Fibroblast of lung (primary cell): ENCODE measurements around the gene PTPRO.

Experiments used
- EZH2 ChIP-seq: IDR thresholded peaks from 2 replicates; pipeline ENCODE4 v1.5.1; 2012; ENCODE audit warnings: low read length, control low read depth, mild to moderate bottlenecking; ENCODE audit errors: missing control alignments
- TF ChIP-seq, protein P1 (sequence below), 2 donors: IDR thresholded peaks in 1 of 2; conservative IDR thresholded peaks in 1 of 2; 1 replicate in 1 of 2; 2 replicates in 1 of 2; pipeline ENCODE4 v1.5.1; 2011 to 2012; ENCODE audit warnings: low read length in 2 of 2, control low read depth in 1 of 2, inconsistent platforms in 1 of 2, low read depth in 1 of 2, mild to moderate bottlenecking in 1 of 2

- TF ChIP-seq, protein P1, sequence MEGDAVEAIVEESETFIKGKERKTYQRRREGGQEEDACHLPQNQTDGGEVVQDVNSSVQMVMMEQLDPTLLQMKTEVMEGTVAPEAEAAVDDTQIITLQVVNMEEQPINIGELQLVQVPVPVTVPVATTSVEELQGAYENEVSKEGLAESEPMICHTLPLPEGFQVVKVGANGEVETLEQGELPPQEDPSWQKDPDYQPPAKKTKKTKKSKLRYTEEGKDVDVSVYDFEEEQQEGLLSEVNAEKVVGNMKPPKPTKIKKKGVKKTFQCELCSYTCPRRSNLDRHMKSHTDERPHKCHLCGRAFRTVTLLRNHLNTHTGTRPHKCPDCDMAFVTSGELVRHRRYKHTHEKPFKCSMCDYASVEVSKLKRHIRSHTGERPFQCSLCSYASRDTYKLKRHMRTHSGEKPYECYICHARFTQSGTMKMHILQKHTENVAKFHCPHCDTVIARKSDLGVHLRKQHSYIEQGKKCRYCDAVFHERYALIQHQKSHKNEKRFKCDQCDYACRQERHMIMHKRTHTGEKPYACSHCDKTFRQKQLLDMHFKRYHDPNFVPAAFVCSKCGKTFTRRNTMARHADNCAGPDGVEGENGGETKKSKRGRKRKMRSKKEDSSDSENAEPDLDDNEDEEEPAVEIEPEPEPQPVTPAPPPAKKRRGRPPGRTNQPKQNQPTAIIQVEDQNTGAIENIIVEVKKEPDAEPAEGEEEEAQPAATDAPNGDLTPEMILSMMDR (conservative IDR thresholded peaks at IDR 0.05 in 1 of 2, IDR thresholded peaks at IDR 0.05 in 1 of 2; ENCODE audit: low read depth in 1 of 2, low read length in 2 of 2), result no peak
- TF ChIP-seq EZH2, result no peak
These were observed 46.5 kb downstream of the PTPRO start for GRCh38 chr12:15368812-15369211.
